CD4-positive, alpha-beta T cell treated with Interleukin-4 for 4 hours (primary cell): Measurements from ENCODE around the gene EPHA1.
"Not testable (repeated sequence)": the region's sequence is repeated elsewhere in the genome, so short reads cannot be mapped to it uniquely, and the experiment has no call there.

Experiments used
- DNase-seq: peaks from one replicate; pipeline ENCODE4 v3.0.0-alpha.2; 2020

The EPHA1 gene

GRCh38 chr7:143429770-143430698 lies 21.4 kb upstream of the EPHA1 start:
- DNase-seq: no peak

- DNase-seq: no peak
Observed at GRCh38 chr7:143426479-143427142, 18.0 kb upstream of the EPHA1 start.

- DNase-seq: not testable (repeated sequence)
Observed at GRCh38 chr7:143424476-143424875, 15.8 kb upstream of the EPHA1 start.

GRCh38 chr7:143422033-143422432 lies 13.4 kb upstream of the EPHA1 start:
- no peak for DNase-seq

GRCh38 chr7:143420624-143421023 lies 12.0 kb upstream of the EPHA1 start:
- not testable (repeated sequence) for DNase-seq

- no peak for DNase-seq
Observed at GRCh38 chr7:143419880-143420279, 11.2 kb upstream of the EPHA1 start.

- DNase-seq: no peak
Observed at GRCh38 chr7:143418681-143419458, 10.2 kb upstream of the EPHA1 start.

- no peak for DNase-seq
Observed at GRCh38 chr7:143417734-143418383, 9.2 kb upstream of the EPHA1 start.

GRCh38 chr7:143416565-143417149 lies 8.0 kb upstream of the EPHA1 start:
- DNase-seq: peak; percentile 65

GRCh38 chr7:143415742-143416397 lies 7.2 kb upstream of the EPHA1 start:
- no peak for DNase-seq

GRCh38 chr7:143415209-143415608 lies 6.6 kb upstream of the EPHA1 start:
- not testable (repeated sequence) for DNase-seq

GRCh38 chr7:143413123-143413522 lies 4.5 kb upstream of the EPHA1 start:
- no peak for DNase-seq

GRCh38 chr7:143411976-143412708 lies 3.5 kb upstream of the EPHA1 start:
- DNase-seq: no peak

GRCh38 chr7:143410521-143411004 lies 1.9 kb upstream of the EPHA1 start:
- DNase-seq: no peak

- no peak for DNase-seq
Observed at GRCh38 chr7:143408252-143408685, 387 bp downstream of the EPHA1 start.

GRCh38 chr7:143407287-143408251 lies 1.1 kb downstream of the EPHA1 start:
- peak; percentile 60 for DNase-seq

GRCh38 chr7:143406002-143406357 lies 2.7 kb downstream of the EPHA1 start:
- no peak for DNase-seq

GRCh38 chr7:143405173-143406001 lies 3.3 kb downstream of the EPHA1 start:
- DNase-seq: no peak

GRCh38 chr7:143402233-143402632 lies 6.4 kb downstream of the EPHA1 start:
- not testable (repeated sequence) for DNase-seq
